Activated CD4-positive, alpha-beta memory T cell treated with anti-CD3 and anti-CD28 coated beads, Interleukin-2, amount 10 ng/mL, durations not matched to agents 7 days and 5 days (primary cell): ENCODE measurements around the gene AMOTL2. TPM values are rescaled to one million over a fixed set of nuclear protein-coding genes. Genes with fewer than 3 reads are reported as not detected.
A peak's percentile ranks its signal among the peaks of the same experiment; 100 is the strongest.

Experiments used
- CTCF ChIA-PET: fragments of 350-600 bp; sonication (Branson Sonifier 250); formaldehyde crosslinking; loops from one replicate; lab custom pipeline; 2021; ENCODE audit warnings: antibody characterized with exemption, inconsistent platforms; lab: Charles Lee
- POLR2A ChIA-PET: fragments of 350-600 bp; sonication (Branson Sonifier 250); formaldehyde crosslinking; loops from one replicate; lab custom pipeline; 2021; ENCODE audit warnings: antibody characterized with exemption; lab: Charles Lee
- DNase-seq: peaks from one replicate; pipeline ENCODE4 v3.0.0-alpha.2; 2020
- H3K27ac Mint-ChIP-seq: one replicate; pipeline ENCODE4 v1.8.0; 2021; ENCODE audit warnings: mild to moderate bottlenecking, mixed read lengths
- H3K27me3 Mint-ChIP-seq: one replicate; pipeline ENCODE4 v1.8.0; 2021; ENCODE audit warnings: mixed read lengths
- H3K36me3 Mint-ChIP-seq: one replicate; pipeline ENCODE4 v1.8.0; 2021; ENCODE audit warnings: low read depth, mixed read lengths
- H3K4me1 Mint-ChIP-seq: one replicate; pipeline ENCODE4 v1.8.0; 2021; ENCODE audit warnings: mixed read lengths
- H3K4me3 Mint-ChIP-seq: one replicate; pipeline ENCODE4 v1.8.0; 2021; ENCODE audit warnings: mild to moderate bottlenecking, mixed read lengths
- H3K9me3 Mint-ChIP-seq: one replicate; pipeline ENCODE4 v1.8.0; 2021; ENCODE audit warnings: mixed read lengths
- total RNA-seq, 2 experiments: library from RNA; stranded (reverse); gene quantifications; one replicate each; pipeline ENCODE4 v1.2.3, GENCODE V29; 2021

Gene AMOTL2
- total RNA-seq, 2 experiments from 2014 or later: not detected

GRCh38 chr3:134314588-134315285 lies 59.5 kb downstream of the AMOTL2 start:
- Mint-ChIP-seq H3K36me3 (no peaks in the 10 kb centered on the region), H3K27me3 (peaks cover 49% of the 10 kb centered on the region), H3K27ac (no peak overlapping the region), H3K4me1 (no peaks in the 10 kb centered on the region), H3K9me3 (no peaks in the 10 kb centered on the region), H3K4me3 (no peak overlapping the region)
- DNase-seq: no peak
- ChIA-PET POLR2A (no interaction called here), CTCF (no interaction called here)

- no peaks in the 10 kb centered on the region for H3K9me3 Mint-ChIP-seq
- no peak overlapping the region for H3K27ac Mint-ChIP-seq
- POLR2A ChIA-PET: no interaction called here
- no peak overlapping the region for H3K4me3 Mint-ChIP-seq
- H3K4me1 Mint-ChIP-seq: no peaks in the 10 kb centered on the region
- CTCF ChIA-PET: no interaction called here
- H3K36me3 Mint-ChIP-seq: no peaks in the 10 kb centered on the region
- DNase-seq: no peak
- peaks cover 49% of the 10 kb centered on the region for H3K27me3 Mint-ChIP-seq
Measured at GRCh38 chr3:134313847-134314587, 60.2 kb downstream of the AMOTL2 start.

GRCh38 chr3:134312873-134313846 lies 61.1 kb downstream of the AMOTL2 start:
- CTCF ChIA-PET: no interaction called here
- peaks cover 2% of the 10 kb centered on the region for H3K4me1 Mint-ChIP-seq

GRCh38 chr3:134312072-134312872 lies 62.0 kb downstream of the AMOTL2 start:
- no peak for DNase-seq
- Mint-ChIP-seq H3K4me3 (no peak overlapping the region), H3K36me3 (no peaks in the 10 kb centered on the region), H3K27me3 (peaks cover 57% of the 10 kb centered on the region), H3K27ac (no peak overlapping the region), H3K9me3 (no peaks in the 10 kb centered on the region), H3K4me1 (peaks cover 2% of the 10 kb centered on the region)
- ChIA-PET CTCF (interaction anchor here (5.2 kb wide), 1 partner anchor 163 kb away, joined by 56 read pairs; no protein-coding TSS in a partner anchor), POLR2A (no interaction called here)

More at GRCh38 chr3:134312873-134313846, 61.1 kb downstream of the AMOTL2 start:
- Mint-ChIP-seq H3K27me3 (peaks cover 54% of the 10 kb centered on the region), H3K9me3 (no peaks in the 10 kb centered on the region), H3K4me3 (no peak overlapping the region), H3K36me3 (no peaks in the 10 kb centered on the region), H3K27ac (no peak overlapping the region)
- DNase-seq: no peak
- POLR2A ChIA-PET: no interaction called here

- CTCF ChIA-PET: interaction anchor here (5.2 kb wide), 1 partner anchor 164 kb away, joined by 56 read pairs; no protein-coding TSS in a partner anchor
Measured at GRCh38 chr3:134311693-134312071, 62.6 kb downstream of the AMOTL2 start.

GRCh38 chr3:134311265-134311664 lies 63.0 kb downstream of the AMOTL2 start:
- Mint-ChIP-seq H3K4me3 (no peak overlapping the region), H3K27ac (no peak overlapping the region), H3K9me3 (no peaks in the 10 kb centered on the region), H3K4me1 (peaks cover 2% of the 10 kb centered on the region), H3K36me3 (no peaks in the 10 kb centered on the region), H3K27me3 (peaks cover 60% of the 10 kb centered on the region)
- ChIA-PET POLR2A (no interaction called here), CTCF (interaction anchor here (5.2 kb wide), 1 partner anchor 164 kb away, joined by 56 read pairs; no protein-coding TSS in a partner anchor)
- no peak for DNase-seq

More at GRCh38 chr3:134311693-134312071, 62.6 kb downstream of the AMOTL2 start:
- POLR2A ChIA-PET: no interaction called here
- no peak overlapping the region for H3K27ac Mint-ChIP-seq
- no peaks in the 10 kb centered on the region for H3K36me3 Mint-ChIP-seq
- DNase-seq: no peak
- H3K9me3 Mint-ChIP-seq: no peaks in the 10 kb centered on the region
- H3K4me3 Mint-ChIP-seq: no peak overlapping the region
- H3K4me1 Mint-ChIP-seq: peaks cover 2% of the 10 kb centered on the region
- H3K27me3 Mint-ChIP-seq: peaks cover 57% of the 10 kb centered on the region

GRCh38 chr3:134309987-134310700 lies 64.1 kb downstream of the AMOTL2 start:
- CTCF ChIA-PET: interaction anchor here (5.2 kb wide), 1 partner anchor 165 kb away, joined by 56 read pairs; no protein-coding TSS in a partner anchor
- POLR2A ChIA-PET: no interaction called here
- H3K4me3 Mint-ChIP-seq: no peak overlapping the region
- no peaks in the 10 kb centered on the region for H3K36me3 Mint-ChIP-seq
- H3K27me3 Mint-ChIP-seq: peaks cover 61% of the 10 kb centered on the region
- no peak for DNase-seq
- no peak overlapping the region for H3K27ac Mint-ChIP-seq
- peaks cover 2% of the 10 kb centered on the region for H3K4me1 Mint-ChIP-seq
- H3K9me3 Mint-ChIP-seq: no peaks in the 10 kb centered on the region

GRCh38 chr3:134308350-134308891 lies 65.8 kb downstream of the AMOTL2 start:
- Mint-ChIP-seq H3K27me3 (peaks cover 63% of the 10 kb centered on the region), H3K4me1 (peaks cover 2% of the 10 kb centered on the region), H3K9me3 (no peaks in the 10 kb centered on the region), H3K36me3 (no peaks in the 10 kb centered on the region), H3K4me3 (no peak overlapping the region), H3K27ac (no peak overlapping the region)
- ChIA-PET CTCF (interaction anchor here (0.8 to 5.2 kb wide), 13 partner anchors 13 to 179 kb away, joined by 3 to 56 read pairs (median 3); partner anchors contain the start of genes ANAPC13 and CEP63), POLR2A (interaction anchor here (1.0 kb wide), 1 partner anchor 167 kb away, joined by 3 read pairs; no protein-coding TSS in a partner anchor)
- DNase-seq: peak; percentile 74

- Mint-ChIP-seq H3K4me3 (no peak overlapping the region), H3K36me3 (no peaks in the 10 kb centered on the region), H3K9me3 (no peaks in the 10 kb centered on the region), H3K27ac (no peak overlapping the region), H3K27me3 (peaks cover 63% of the 10 kb centered on the region), H3K4me1 (peaks cover 2% of the 10 kb centered on the region)
- ChIA-PET POLR2A (interaction anchor here (1.0 kb wide), 1 partner anchor 168 kb away, joined by 3 read pairs; no protein-coding TSS in a partner anchor), CTCF (interaction anchor here (1.1 to 5.2 kb wide), 5 partner anchors 38 to 180 kb away, joined by 3 to 56 read pairs (median 4); partner anchors contain the start of genes ANAPC13 and CEP63)
- DNase-seq: no peak
Measured at GRCh38 chr3:134307425-134307824, 66.8 kb downstream of the AMOTL2 start.

- Mint-ChIP-seq H3K4me1 (peaks cover 2% of the 10 kb centered on the region), H3K36me3 (no peaks in the 10 kb centered on the region), H3K27me3 (peaks cover 60% of the 10 kb centered on the region), H3K9me3 (no peaks in the 10 kb centered on the region), H3K27ac (no peak overlapping the region), H3K4me3 (no peak overlapping the region)
- CTCF ChIA-PET: interaction anchor here (1.9 kb wide), 1 partner anchor 167 kb away, joined by 13 read pairs; no protein-coding TSS in a partner anchor
- POLR2A ChIA-PET: no interaction called here
- DNase-seq: no peak
Measured at GRCh38 chr3:134306320-134306719, 67.9 kb downstream of the AMOTL2 start.
